Neural progenitor cell (in vitro differentiated cells): ENCODE results near the gene HSD17B1. TPM values are rescaled to one million over a fixed set of nuclear protein-coding genes. Genes with fewer than 3 reads are reported as not detected.

Source experiments
- DNase-seq: peaks from one replicate; pipeline ENCODE4 v3.0.0-alpha.2; 2016; ENCODE audit warnings: low spot score
- H2AFZ ChIP-seq: fragments of 200-600 bp; sonication (generic); replicated peaks from 2 replicates; pipeline ENCODE4 v1.6.1; 2016; ENCODE audit warnings: antibody characterized with exemption
- H3F3A ChIP-seq: fragments of 200-600 bp; sonication (generic); 2 replicates; pipeline ENCODE4 v1.6.1; 2016; ENCODE audit warnings: antibody characterized with exemption, low read depth
- H3K27ac ChIP-seq: fragments of 200-600 bp; sonication (generic); 2 replicates; pipeline ENCODE4 v1.5.1; 2016; ENCODE audit warnings: mild to moderate bottlenecking
- H3K27me3 ChIP-seq: fragments of 200-600 bp; sonication (generic); 2 replicates; pipeline ENCODE4 v1.6.1; 2016; ENCODE audit warnings: mild to moderate bottlenecking, moderate library complexity
- H3K36me3 ChIP-seq: fragments of 200-600 bp; sonication (generic); 2 replicates; pipeline ENCODE4 v1.5.1; 2016
- H3K4me1 ChIP-seq: fragments of 200-600 bp; sonication (generic); 2 replicates; pipeline ENCODE4 v1.6.1; 2016; ENCODE audit warnings: mixed run types
- H3K4me2 ChIP-seq: fragments of 200-600 bp; sonication (generic); 2 replicates; pipeline ENCODE4 v1.6.1; 2016
- H3K4me3 ChIP-seq: fragments of 200-600 bp; sonication (generic); 2 replicates; pipeline ENCODE4 v1.5.1; 2016
- H3K79me2 ChIP-seq: fragments of 200-600 bp; sonication (generic); 2 replicates; pipeline ENCODE4 v1.6.1; 2016; ENCODE audit warnings: low read depth
- H3K9ac ChIP-seq: fragments of 200-600 bp; sonication (generic); 2 replicates; pipeline ENCODE4 v1.6.1; 2016
- H3K9me3 ChIP-seq: fragments of 200-600 bp; sonication (generic); 2 replicates; pipeline ENCODE4 v1.5.1; 2016; ENCODE audit warnings: low read depth
- H4K20me1 ChIP-seq: fragments of 200-600 bp; sonication (generic); 2 replicates; pipeline ENCODE4 v1.6.1; 2016; ENCODE audit warnings: low read depth
- H3K27ac Mint-ChIP-seq: 3 replicates; pipeline ENCODE4 v1.8.0; 2021; ENCODE audit warnings: mixed read lengths
- H3K27me3 Mint-ChIP-seq: 2 replicates; pipeline ENCODE4 v1.8.0; 2022; ENCODE audit warnings: low read depth, mild to moderate bottlenecking, inconsistent platforms, moderate library complexity, mixed read lengths; ENCODE audit not compliant: insufficient read depth
- H3K36me3 Mint-ChIP-seq: 3 replicates; pipeline ENCODE4 v1.8.0; 2021; ENCODE audit warnings: mixed read lengths
- H3K4me1 Mint-ChIP-seq: 3 replicates; pipeline ENCODE4 v1.8.0; 2021; ENCODE audit warnings: mixed read lengths
- H3K4me3 Mint-ChIP-seq: 3 replicates; pipeline ENCODE4 v1.8.0; 2021; ENCODE audit warnings: mild to moderate bottlenecking, moderate library complexity, mixed read lengths
- H3K9me3 Mint-ChIP-seq: 3 replicates; pipeline ENCODE4 v1.8.0; 2020; ENCODE audit warnings: mixed read lengths
- CTCF ChIP-seq: fragments of 200-600 bp; sonication (generic); IDR thresholded peaks from 2 replicates; pipeline ENCODE4 v1.5.1; 2017; ENCODE audit warnings: antibody characterized with exemption, mild to moderate bottlenecking
- EZH2 ChIP-seq: fragments of 200-600 bp; sonication (generic); IDR thresholded peaks from 2 replicates; pipeline ENCODE4 v1.6.1; 2017; ENCODE audit warnings: antibody characterized with exemption, mild to moderate bottlenecking, moderate library complexity
- EZH2phosphoT487 ChIP-seq: fragments of 200-600 bp; sonication (generic); IDR thresholded peaks from 2 replicates; pipeline ENCODE4 v1.6.1; 2017; ENCODE audit warnings: antibody characterized with exemption
- total RNA-seq: library from RNA; depleted of rRNA; stranded (reverse); fragments of >200 nt; gene quantifications from 2 replicates; pipeline ENCODE4 v1.2.3, GENCODE V29; 2015; ENCODE audit warnings: low replicate concordance

Gene HSD17B1
- total RNA-seq, 1 donor from 2014 or later: 2.2 TPM

GRCh38 chr17:42564815-42565522 is 12.2 kb downstream of the HSD17B1 start:
- Histone ChIP-seq H3K79me2 (peaks cover 30% of the 10 kb centered on the region), H3K27me3 (no peaks in the 10 kb centered on the region), H3K4me2 (no peak overlapping the region), H3K4me3 (no peak overlapping the region), H3K9ac (no peak overlapping the region), H2AFZ (no peak overlapping the region), H4K20me1 (no peaks in the 10 kb centered on the region), H3K27ac (no peak overlapping the region), H3K4me1 (peaks cover 12% of the 10 kb centered on the region), H3F3A (peaks cover 38% of the 10 kb centered on the region), H3K9me3 (no peaks in the 10 kb centered on the region), H3K36me3 (no peaks in the 10 kb centered on the region)
- no peak for TF ChIP-seq EZH2phosphoT487
- TF ChIP-seq EZH2: no peak
- no peak for TF ChIP-seq CTCF
- no peak overlapping the region for H3K27ac Mint-ChIP-seq
- H3K27me3 Mint-ChIP-seq: peaks cover 6% of the 10 kb centered on the region
- peaks cover 11% of the 10 kb centered on the region for H3K36me3 Mint-ChIP-seq
- H3K4me1 Mint-ChIP-seq: peaks cover 26% of the 10 kb centered on the region
- H3K9me3 Mint-ChIP-seq: no peaks in the 10 kb centered on the region
- no peak for DNase-seq
- H3K4me3 Mint-ChIP-seq: peak overlapping the region; percentile 68

GRCh38 chr17:42565523-42566214 is 12.9 kb downstream of the HSD17B1 start:
- Histone ChIP-seq H3F3A (peaks cover 37% of the 10 kb centered on the region), H3K4me3 (no peak overlapping the region), H3K36me3 (no peaks in the 10 kb centered on the region), H3K4me1 (peaks cover 12% of the 10 kb centered on the region), H3K27me3 (no peaks in the 10 kb centered on the region), H3K9ac (no peak overlapping the region), H3K4me2 (no peak overlapping the region), H3K27ac (no peak overlapping the region), H3K9me3 (no peaks in the 10 kb centered on the region), H4K20me1 (no peaks in the 10 kb centered on the region), H3K79me2 (peaks cover 30% of the 10 kb centered on the region), H2AFZ (no peak overlapping the region)
- peaks cover 26% of the 10 kb centered on the region for H3K4me1 Mint-ChIP-seq
- no peak overlapping the region for H3K27ac Mint-ChIP-seq
- peaks cover 11% of the 10 kb centered on the region for H3K36me3 Mint-ChIP-seq
- no peak for DNase-seq
- no peak for TF ChIP-seq EZH2
- TF ChIP-seq CTCF: no peak
- TF ChIP-seq EZH2phosphoT487: no peak
- no peaks in the 10 kb centered on the region for H3K9me3 Mint-ChIP-seq
- peak overlapping the region; percentile 95 for H3K4me3 Mint-ChIP-seq
- peaks cover 6% of the 10 kb centered on the region for H3K27me3 Mint-ChIP-seq

GRCh38 chr17:42566215-42566882 is 13.6 kb downstream of the HSD17B1 start:
- peaks cover 6% of the 10 kb centered on the region for H3K27me3 Mint-ChIP-seq
- peak overlapping the region; percentile 89 for H3K4me2 ChIP-seq
- DNase-seq: no peak
- H4K20me1 ChIP-seq: no peaks in the 10 kb centered on the region
- H3K4me3 Mint-ChIP-seq: peak overlapping the region; percentile 95
- H3K9me3 ChIP-seq: no peaks in the 10 kb centered on the region
- H3K4me1 Mint-ChIP-seq: peaks cover 26% of the 10 kb centered on the region
- peaks cover 40% of the 10 kb centered on the region for H3F3A ChIP-seq
- peaks cover 30% of the 10 kb centered on the region for H3K79me2 ChIP-seq
- H3K27me3 ChIP-seq: no peaks in the 10 kb centered on the region
- H3K36me3 ChIP-seq: no peaks in the 10 kb centered on the region
- H3K4me1 ChIP-seq: peaks cover 12% of the 10 kb centered on the region
- peak overlapping the region; percentile 33 for H3K9ac ChIP-seq
- H3K36me3 Mint-ChIP-seq: peaks cover 13% of the 10 kb centered on the region
- H3K27ac ChIP-seq: no peak overlapping the region
- peak overlapping the region; percentile 69 for H3K27ac Mint-ChIP-seq
- H3K4me3 ChIP-seq: peak overlapping the region; percentile 80
- peak overlapping the region; percentile 40 for H2AFZ ChIP-seq
- TF ChIP-seq EZH2phosphoT487: no peak
- no peak for TF ChIP-seq EZH2
- no peak for TF ChIP-seq CTCF
- no peaks in the 10 kb centered on the region for H3K9me3 Mint-ChIP-seq
